ENCODE measurements around the gene CCR5. TPM values are rescaled to one million over a fixed set of nuclear protein-coding genes. Genes with fewer than 3 reads are reported as not detected.
"Not testable (repeated sequence)": the region's sequence is repeated elsewhere in the genome, so short reads cannot be mapped to it uniquely, and the experiment has no call there.

CCR5 gene
- total RNA-seq, 1 experiment from 2014 or later: not detected

DNA sequence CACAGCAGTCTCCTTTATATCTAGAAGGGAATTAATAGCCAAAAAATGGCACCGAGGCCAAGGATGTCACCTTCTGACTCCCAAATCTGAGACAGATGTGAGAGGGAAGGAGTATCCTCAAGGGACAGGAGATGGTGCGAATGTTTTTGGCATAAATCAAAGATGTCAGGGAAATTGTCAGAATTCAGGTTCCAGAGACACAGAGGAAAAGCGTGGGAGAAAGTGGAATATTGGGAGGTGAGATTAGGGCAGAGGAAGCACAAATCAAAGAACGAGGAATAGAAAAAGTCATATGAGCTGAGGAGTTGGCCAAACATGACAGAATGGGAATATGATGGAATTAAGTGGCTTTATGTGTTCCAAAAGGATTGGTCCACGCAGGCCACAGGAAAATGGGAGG lies 30.1 kb downstream of the CCR5 start:
- ATAC-seq (no peak), DNase-seq (no peak)
- ChIA-PET POLR2A (ENCODE audit: unreplicated experiment) (no interaction called here), CTCF (no interaction called here)
- no peaks in the 10 kb centered on the region for H3K9me3 ChIP-seq (ENCODE audit: low read length)
- no peaks in the 10 kb centered on the region for H3K9me2 ChIP-seq (replicated peaks; ENCODE audit: low read length)
- H3K79me2 ChIP-seq (ENCODE audit: low read length): no peaks in the 10 kb centered on the region
- intact Hi-C loops (cut with micrococcal nuclease): no loop called here
- H4K20me1 ChIP-seq (ENCODE audit: low read length): no peaks in the 10 kb centered on the region
- no peak overlapping the region for H2AFZ ChIP-seq (ENCODE audit: low read length)
- H3K27ac ChIP-seq (ENCODE audit: low read length): no peak overlapping the region
- H3K36me3 ChIP-seq (ENCODE audit: low read depth, low read length): no peaks in the 10 kb centered on the region
- no peak overlapping the region for H3K9ac ChIP-seq (ENCODE audit: low read length)
- TF ChIP-seq, protein P1, sequence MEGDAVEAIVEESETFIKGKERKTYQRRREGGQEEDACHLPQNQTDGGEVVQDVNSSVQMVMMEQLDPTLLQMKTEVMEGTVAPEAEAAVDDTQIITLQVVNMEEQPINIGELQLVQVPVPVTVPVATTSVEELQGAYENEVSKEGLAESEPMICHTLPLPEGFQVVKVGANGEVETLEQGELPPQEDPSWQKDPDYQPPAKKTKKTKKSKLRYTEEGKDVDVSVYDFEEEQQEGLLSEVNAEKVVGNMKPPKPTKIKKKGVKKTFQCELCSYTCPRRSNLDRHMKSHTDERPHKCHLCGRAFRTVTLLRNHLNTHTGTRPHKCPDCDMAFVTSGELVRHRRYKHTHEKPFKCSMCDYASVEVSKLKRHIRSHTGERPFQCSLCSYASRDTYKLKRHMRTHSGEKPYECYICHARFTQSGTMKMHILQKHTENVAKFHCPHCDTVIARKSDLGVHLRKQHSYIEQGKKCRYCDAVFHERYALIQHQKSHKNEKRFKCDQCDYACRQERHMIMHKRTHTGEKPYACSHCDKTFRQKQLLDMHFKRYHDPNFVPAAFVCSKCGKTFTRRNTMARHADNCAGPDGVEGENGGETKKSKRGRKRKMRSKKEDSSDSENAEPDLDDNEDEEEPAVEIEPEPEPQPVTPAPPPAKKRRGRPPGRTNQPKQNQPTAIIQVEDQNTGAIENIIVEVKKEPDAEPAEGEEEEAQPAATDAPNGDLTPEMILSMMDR (conservative IDR thresholded peaks at IDR 0.05; ENCODE audit: low read depth, low read length): no peak
- TF ChIP-seq EZH2phosphoT487 (IDR thresholded peaks at IDR 0.05; ENCODE audit: borderline replicate concordance, low read length): no peak
- no peak for TF ChIP-seq EZH2 (IDR thresholded peaks at IDR 0.05; ENCODE audit: low read length, unreplicated experiment)
- no TSS peak for BruUV-seq (replicated peaks)
- peaks cover 23% of the 10 kb centered on the region for H3K4me1 ChIP-seq (ENCODE audit: insufficient read depth, low read length)
- H3K4me2 ChIP-seq (ENCODE audit: low read length): no peak overlapping the region
- no peaks in the 10 kb centered on the region for H3F3A ChIP-seq (ENCODE audit: low read length, unreplicated experiment)
- H3K4me3 ChIP-seq (ENCODE audit: low read length): no peak overlapping the region
- no peaks in the 10 kb centered on the region for H3K27me3 ChIP-seq (ENCODE audit: low read length)

DNA sequence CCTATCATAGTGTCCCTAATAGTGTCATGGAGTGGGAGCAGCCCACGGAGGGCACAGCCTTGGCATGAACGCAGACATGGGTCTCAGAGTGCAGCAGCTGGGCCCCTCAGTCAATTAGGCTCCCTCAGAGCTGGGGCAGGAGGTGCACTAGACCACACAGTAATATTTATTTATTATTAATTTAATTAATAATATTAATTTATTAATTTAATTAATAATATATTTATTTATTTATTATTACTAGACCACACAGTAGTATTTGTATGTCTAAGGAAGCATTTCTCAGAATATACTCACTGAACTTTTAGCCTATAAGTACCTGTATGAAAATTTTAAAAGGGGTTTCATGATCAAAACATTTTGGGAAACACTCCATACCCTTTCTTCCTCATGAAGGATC lies 30.8 kb downstream of the CCR5 start:
- Histone ChIP-seq H3K4me1 (ENCODE audit: insufficient read depth, low read length) (peaks cover 30% of the 10 kb centered on the region), H3K79me2 (ENCODE audit: low read length) (no peaks in the 10 kb centered on the region), H3K4me2 (ENCODE audit: low read length) (no peak overlapping the region), H2AFZ (ENCODE audit: low read length) (no peak overlapping the region), H3K9me3 (ENCODE audit: low read length) (no peaks in the 10 kb centered on the region), H3K36me3 (ENCODE audit: low read depth, low read length) (no peaks in the 10 kb centered on the region), H4K20me1 (ENCODE audit: low read length) (no peaks in the 10 kb centered on the region), H3K27ac (ENCODE audit: low read length) (no peak overlapping the region), H3K4me3 (ENCODE audit: low read length) (no peak overlapping the region), H3F3A (ENCODE audit: low read length, unreplicated experiment) (no peaks in the 10 kb centered on the region), H3K9ac (ENCODE audit: low read length) (no peak overlapping the region), H3K9me2 (replicated peaks; ENCODE audit: low read length) (no peaks in the 10 kb centered on the region), H3K27me3 (ENCODE audit: low read length) (no peaks in the 10 kb centered on the region)
- POLR2A ChIA-PET (ENCODE audit: unreplicated experiment): no interaction called here
- CTCF ChIA-PET: no interaction called here
- BruUV-seq (replicated peaks): no TSS peak
- intact Hi-C loops (cut with micrococcal nuclease): no loop called here
- DNase-seq (no peak), ATAC-seq (no peak)
- no peak for TF ChIP-seq EZH2 (IDR thresholded peaks at IDR 0.05; ENCODE audit: low read length, unreplicated experiment)
- TF ChIP-seq, protein P1 (conservative IDR thresholded peaks at IDR 0.05; ENCODE audit: low read depth, low read length): no peak
- no peak for TF ChIP-seq EZH2phosphoT487 (IDR thresholded peaks at IDR 0.05; ENCODE audit: borderline replicate concordance, low read length)

DNA sequence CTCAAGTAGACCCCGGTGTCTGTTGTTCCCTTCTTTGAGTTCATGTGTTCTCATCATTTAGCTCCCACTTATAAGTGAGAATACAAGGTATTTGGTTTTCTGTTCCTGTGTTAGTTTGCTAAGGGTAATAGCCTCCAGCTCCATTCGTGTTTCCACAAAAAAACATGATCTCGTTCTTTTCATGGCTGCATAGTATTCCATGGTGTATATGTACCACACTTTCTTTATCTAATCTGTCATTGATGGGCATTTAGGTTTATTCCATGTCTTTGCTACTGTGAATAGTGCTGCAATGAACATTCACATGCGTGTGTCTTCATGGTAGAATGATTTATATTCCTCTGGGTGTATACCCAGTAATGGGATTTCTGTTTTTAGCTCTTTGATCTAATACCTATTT lies 32.2 kb downstream of the CCR5 start:
- BruUV-seq (replicated peaks); POLR2A ChIA-PET (ENCODE audit: unreplicated experiment); H3K4me2 ChIP-seq (ENCODE audit: low read length): not testable (repeated sequence)

More for the DNA sequence above, 32.2 kb downstream of the CCR5 start:
- H3K9me2 ChIP-seq (replicated peaks; ENCODE audit: low read length); H3K79me2 ChIP-seq (ENCODE audit: low read length); ATAC-seq; H2AFZ ChIP-seq (ENCODE audit: low read length); H3F3A ChIP-seq (ENCODE audit: low read length, unreplicated experiment); H3K9me3 ChIP-seq (ENCODE audit: low read length); H3K4me3 ChIP-seq (ENCODE audit: low read length); DNase-seq; H3K36me3 ChIP-seq (ENCODE audit: low read depth, low read length); H4K20me1 ChIP-seq (ENCODE audit: low read length); H3K27me3 ChIP-seq (ENCODE audit: low read length); H3K27ac ChIP-seq (ENCODE audit: low read length); H3K9ac ChIP-seq (ENCODE audit: low read length); CTCF ChIA-PET; intact Hi-C loops (cut with micrococcal nuclease): not testable (repeated sequence)
- H3K4me1 ChIP-seq (ENCODE audit: insufficient read depth, low read length): peaks cover 41% of the 10 kb centered on the region
